Measurements from ENCODE around the gene RNF39. TPM values are rescaled to one million over a fixed set of nuclear protein-coding genes. Genes with fewer than 3 reads are reported as not detected.
"Not testable (repeated sequence)": the region's sequence is repeated elsewhere in the genome, so short reads cannot be mapped to it uniquely, and the experiment has no call there.

RNF39 gene, protein sequence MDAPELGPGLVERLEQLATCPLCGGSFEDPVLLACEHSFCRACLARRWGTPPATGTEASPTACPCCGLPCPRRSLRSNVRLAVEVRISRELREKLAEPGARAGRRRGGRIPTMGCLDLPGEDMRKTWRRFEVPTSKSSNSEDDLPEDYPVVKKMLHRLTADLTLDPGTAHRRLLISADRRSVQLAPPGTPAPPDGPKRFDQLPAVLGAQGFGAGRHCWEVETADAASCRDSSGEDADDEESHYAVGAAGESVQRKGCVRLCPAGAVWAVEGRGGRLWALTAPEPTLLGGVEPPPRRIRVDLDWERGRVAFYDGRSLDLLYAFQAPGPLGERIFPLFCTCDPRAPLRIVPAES
- total RNA-seq (2014; rRNA removed; shearing (Covaris generic)): 0.20 TPM in 1 of 2 replicates, not detected in the other

DNA sequence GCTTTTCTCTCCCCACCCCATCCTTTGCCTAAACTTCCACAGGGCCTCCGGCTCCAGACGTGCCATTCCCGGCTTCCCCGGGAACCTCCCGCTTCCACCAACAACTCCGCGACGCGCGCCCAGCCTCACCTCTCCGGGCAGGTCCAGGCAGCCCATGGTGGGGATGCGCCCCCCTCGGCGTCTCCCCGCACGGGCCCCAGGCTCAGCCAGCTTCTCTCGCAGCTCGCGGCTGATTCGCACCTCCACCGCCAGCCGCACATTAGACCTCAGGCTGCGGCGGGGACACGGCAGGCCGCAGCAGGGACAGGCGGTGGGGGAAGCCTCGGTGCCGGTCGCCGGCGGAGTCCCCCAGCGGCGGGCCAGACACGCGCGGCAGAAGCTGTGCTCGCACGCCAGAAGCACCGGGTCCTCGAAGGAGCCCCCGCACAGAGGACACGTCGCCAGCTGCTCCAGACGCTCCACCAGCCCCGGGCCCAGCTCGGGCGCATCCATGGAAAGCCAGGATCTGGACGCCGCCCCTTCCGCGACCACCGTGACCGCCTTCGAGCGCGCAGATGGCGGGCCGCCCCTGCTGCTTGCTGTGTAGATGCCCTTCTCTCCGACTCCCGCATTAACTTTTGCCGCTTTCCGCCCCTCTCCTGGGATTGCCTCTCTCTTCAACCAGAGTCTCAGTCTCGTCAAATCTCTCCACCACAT, at the start of gene RNF39:
TSS of gene RNF39 (minus strand) at position 676 of the 696 bp plus-strand sequence. CDS start at position 492, 184 bp downstream.
- no peak for DNase-seq (ENCODE audit: low read depth)

DNA sequence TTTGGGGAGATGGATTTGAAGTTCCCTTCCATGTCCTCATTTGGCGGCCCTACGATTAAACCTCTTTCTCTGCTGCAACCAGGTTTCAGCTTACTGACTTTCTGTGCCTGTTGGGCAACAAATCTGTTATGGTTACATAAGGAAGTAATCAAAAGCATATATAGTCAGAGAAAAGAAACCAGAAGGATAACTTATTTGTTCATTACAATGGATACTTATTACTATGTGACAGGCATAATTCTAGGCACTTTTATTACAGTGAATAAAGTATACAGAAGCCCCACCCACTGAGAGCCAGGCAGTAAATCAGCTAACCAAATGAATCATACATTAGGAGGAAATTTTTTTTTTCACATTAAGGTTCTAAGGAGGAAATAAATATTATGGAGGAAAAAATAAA, 46.9 kb upstream of the RNF39 start:
- DNase-seq (ENCODE audit: low read depth): peak; percentile 40

DNA sequence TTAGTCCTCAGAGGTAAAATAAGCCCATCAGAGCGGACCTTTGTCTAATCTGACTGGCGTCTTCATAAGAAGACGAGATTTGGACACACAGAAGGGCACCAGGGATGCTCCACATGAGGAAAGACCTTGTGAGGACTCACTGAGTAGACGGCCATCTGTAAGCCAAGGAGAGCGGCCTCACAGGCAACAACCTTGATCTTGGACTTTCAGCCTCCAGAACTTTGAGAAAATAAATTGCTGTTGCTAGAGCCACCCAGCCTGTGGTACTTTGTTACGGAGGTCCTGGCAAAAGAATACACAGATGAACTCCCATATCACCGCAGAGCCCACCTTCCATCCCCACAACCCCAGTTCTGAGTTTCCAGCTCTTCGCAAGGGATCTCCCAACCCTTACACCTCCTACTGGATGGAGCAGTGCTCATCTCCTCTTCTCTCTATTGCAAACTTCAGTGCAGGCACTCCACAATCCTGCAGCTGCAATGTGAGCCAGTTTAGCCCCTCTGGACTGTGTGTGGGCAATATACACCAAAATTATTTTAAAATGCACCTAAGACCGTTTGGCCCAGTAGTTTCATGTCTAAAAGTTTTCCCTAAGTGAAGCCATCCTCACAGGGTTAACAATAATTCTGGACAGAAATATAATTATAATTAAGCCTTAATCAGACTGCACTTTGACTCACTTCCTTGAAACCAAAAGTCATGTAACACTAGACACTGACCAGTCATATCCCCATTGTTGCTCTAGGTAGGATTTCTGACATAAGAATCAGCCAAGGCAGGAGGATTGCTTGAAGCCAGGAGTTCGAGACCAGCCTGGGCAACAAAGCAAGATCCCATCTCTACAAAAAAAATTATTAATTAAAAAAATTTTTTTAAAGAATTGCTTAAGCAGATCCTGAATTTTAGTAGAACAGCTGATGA, 46.1 kb upstream of the RNF39 start:
- peak; percentile 20 for DNase-seq (ENCODE audit: low read depth)

DNA sequence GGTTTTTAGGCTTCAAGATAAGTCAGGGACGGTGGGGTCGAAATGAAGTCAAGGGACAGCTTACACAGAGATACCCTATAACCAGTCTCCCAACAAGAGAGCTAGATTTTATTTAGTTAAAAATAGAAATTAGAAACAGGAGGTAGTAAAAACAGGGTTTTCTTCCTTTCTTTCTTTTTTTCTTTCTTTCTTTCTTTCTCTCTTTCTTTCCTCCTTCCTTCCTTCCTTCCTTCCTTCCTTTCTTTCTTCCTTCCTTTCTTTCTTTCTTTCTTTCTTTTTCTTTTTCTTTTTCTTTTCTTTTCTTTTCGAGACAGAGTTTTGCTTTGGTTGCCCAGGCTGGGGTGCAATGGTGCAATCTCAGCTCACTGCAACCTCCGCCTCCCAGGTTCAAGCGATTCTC, 43.1 kb upstream of the RNF39 start:
- DNase-seq (ENCODE audit: low read depth): not testable (repeated sequence)

DNA sequence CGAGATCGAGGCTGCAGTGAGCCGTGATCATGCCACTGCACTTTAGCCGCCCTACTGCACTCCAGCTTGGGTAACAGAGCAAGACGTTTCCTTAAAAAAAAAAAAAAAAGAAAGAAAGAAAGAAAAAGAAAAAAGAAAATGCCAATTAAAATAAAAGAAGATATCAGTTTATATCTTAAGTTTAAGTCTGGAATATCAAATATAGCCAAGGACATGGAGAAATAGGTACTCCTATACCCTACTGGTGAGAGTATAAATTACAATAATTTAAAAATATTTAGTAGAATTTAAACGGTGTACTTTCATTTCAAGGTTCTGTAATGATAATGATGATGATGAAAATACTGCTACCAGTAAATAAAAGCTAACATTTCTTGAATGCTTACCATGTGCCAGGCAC, 41.2 kb upstream of the RNF39 start:
- DNase-seq (ENCODE audit: low read depth): no peak

DNA sequence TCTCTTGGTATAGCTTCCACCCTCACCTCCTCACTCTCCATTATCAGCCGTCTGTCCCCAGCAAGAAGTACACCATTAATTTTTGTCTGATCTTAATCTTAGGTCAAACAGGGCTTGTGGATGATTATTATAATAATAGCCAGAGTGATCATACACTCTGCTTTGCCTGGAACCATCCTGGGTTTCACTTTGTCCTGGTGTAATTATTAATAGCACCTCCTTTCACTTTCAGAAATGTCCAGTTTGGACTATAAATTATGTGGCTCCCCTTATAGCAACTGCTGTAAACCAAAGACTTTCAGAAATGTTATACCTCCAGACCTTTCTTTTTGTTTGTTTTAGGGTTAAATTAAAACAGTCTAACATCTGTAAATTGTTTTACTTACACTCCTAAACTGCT, 38.3 kb upstream of the RNF39 start:
- no peak for DNase-seq (ENCODE audit: low read depth)

DNA sequence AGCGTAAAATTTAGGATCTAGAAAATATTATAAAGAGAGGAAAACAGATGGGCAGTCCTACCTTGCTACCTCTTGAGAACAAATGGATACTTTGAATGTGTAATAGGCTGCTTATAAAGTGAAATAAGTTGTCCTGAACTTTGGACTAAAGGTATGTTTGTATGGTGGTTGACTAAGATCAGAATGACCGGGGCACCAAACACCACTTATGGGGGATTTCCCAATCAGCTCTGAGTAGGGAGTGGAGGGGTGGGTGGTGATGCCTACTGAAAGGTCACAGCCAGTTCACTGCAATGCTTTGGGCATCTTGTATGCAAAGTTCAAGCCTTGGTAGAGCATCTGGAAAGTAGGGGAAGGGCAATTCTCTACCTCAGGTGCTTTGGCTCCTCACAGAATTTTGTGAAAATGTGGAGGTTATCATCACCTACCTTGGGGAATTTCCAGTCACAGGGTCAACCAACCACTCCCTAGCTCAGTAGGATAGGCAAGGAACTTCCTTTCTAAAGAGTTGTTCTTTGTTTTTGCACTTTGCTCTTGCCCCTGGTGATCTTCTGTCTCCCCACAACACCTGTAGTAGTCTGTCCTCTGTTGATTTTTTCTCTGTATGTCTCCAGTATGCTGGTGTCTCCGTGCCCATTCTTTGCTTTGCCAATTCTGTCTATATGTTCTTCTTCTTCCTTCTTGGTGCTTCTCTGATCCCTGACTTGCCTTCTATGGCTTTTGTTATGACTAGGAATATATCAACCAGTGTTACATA, 37.6 kb upstream of the RNF39 start, which contains the start of gene TRIM31:
TSS of gene TRIM31 (minus strand) at position 88 of the 757 bp plus-strand sequence. CDS start 285 bp downstream, outside the sequence.
- DNase-seq (ENCODE audit: low read depth): no peak

DNA sequence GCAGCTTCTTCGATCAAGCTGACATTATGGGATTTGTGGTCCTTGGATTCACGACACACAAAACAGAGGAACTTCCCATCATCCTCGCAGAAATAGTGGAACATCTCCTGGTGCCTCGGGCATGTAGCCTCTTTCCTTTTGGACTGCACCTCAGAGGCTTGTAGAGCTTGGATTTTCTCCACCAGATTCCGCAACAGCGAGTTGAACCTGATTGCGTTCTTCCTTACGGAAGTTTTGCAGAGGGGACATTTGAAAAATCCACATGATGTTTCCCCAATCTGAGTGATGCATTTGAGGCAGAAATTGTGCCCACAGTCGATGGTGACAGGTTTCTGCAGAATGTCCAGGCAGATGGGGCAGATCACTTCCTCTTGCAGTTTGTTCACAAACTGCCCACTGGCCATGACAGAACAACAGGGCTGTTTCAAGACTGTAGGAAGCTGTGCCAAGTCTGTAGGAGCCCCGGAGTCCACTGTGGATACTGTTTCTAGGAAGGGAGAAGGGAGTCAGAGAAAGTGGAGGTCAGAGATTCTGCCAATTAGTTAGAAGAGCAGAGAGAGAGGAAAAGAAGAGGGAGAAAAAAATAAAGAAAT, 36.9 kb upstream of the RNF39 start:
- no peak for DNase-seq (ENCODE audit: low read depth)

DNA sequence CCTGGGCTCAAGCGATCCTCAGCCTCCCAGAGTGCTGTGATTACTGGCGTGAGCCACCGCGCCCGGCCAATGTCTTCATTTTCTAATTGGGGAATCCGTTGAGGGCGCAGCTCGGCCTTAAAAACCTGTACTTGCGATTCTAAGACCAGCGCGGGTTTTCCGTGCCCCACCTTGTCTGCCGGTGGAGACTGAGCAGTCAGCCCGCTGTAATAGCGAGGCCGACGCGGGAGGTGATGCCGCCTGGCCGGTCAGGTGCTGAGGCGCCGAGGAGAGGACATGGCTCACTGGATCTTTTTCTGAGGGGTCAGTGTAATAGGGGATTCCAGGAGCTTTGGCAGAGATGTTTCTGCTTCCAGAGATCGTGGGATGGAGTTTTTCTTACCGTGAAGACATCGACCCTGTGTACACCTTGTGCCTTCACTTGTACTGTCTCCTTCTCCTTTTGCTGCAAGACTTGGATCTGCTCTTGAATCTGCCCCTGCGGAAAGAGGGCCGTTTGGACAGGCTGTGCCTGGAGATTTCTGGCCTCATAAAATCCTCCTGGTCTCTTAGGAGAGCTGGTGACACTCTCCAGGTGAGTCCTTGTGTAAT, 35.8 kb upstream of the RNF39 start:
- no peak for DNase-seq (ENCODE audit: low read depth)

DNA sequence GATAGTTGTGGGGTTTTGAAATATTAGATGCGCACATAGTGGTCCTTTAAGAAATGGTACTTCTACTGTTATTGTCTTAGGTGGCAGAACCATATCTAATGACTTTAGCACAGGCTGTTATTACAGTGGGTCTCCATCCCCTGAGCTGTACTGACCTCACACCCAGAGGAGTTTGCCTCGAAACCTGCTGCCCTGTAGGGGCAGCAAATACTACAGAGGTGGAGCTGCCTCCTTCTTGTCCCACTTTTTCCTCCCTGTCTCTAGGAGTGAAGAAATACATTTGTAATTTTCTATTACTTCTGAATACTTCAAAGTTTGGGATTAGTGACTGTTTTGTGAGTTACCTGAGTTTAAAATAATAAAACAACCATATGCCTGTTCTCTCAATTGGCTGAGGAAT, 29.1 kb upstream of the RNF39 start:
- no peak for DNase-seq (ENCODE audit: low read depth)

DNA sequence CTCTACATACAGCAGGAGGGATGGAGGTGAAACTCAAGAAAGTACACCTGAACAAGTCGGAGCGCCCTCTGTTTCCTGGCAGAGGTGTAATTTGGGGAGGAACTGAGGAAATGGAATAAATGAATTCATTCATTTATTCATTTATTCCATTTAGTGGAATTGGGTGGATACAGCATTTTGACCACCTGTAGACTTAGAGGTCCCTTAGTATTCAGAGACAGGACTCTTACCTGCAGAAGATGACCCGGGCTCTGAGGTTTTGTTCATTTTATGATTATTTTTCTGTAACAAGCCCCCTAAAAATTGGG, 28.3 kb upstream of the RNF39 start:
- DNase-seq (ENCODE audit: low read depth): no peak

DNA sequence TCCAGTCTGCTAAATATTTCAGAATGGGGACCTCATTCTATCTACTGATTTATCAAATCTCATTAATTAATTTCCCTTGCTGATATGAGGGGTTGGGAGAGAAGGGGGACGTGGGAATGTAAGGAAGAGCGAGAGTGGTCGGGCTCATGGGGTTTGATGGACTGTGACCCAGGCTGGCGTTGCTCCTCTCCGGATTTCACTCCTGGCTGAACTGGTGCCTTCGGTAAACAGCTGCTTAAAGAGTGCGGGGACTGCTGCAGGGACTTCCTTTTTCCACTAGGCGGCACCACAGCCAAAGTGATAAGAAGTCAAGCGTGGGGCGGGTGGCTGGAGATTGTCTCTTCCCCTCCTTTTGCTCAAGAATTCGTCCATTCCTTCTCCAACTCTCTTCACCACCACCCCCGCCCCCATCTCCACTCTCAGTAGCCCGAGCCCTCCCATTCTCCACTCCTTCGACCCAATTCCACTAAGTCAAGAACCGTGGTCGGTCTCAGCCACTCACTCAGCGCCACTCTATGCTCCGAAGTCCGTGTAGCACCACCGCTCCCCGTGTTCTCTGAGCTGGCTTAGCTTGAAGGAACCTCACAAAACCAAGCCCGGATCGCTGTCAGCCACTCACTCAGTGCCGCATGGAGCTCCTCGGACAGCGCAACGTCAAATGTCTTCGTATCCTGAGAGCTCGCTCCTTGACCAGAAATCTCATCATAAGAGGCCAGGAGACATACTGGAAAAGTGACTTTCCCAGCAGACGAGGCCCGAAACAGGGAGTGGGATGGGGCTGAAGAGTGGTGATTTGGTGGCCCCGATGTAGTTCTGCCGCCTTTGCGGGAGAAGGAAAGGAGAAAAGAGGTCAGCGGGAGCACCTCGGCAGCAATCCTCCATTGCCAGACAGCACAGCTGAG, 27.7 kb upstream of the RNF39 start:
- DNase-seq (ENCODE audit: low read depth): peak; percentile 93

DNA sequence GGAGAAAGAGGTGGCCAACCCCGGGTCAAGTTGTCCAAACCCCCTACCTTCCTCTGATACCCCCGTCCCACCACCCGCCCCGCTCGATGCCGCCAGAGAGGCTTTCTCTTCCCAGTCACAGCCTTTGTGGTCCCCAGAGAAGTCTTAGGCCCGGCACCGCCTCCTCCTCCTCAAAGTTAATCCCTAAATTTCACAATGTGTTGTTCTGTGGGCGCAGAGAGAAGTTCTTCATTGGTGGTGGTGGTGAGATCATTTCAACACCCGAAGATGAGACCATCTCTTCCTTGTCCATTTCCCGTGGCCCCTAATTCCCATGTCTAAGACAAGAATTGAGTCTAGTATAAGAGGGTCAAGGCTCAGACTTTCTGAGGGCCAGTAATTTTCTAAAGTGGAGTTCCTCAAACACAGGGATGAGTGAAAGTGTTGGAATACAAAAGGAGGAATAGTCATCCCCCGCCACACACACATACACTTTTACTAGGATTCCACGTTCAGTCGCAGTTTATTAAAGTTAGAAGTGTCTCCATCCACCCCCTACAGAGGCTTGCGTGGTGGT, 26.9 kb upstream of the RNF39 start:
- peak; percentile 30 for DNase-seq (ENCODE audit: low read depth)

DNA sequence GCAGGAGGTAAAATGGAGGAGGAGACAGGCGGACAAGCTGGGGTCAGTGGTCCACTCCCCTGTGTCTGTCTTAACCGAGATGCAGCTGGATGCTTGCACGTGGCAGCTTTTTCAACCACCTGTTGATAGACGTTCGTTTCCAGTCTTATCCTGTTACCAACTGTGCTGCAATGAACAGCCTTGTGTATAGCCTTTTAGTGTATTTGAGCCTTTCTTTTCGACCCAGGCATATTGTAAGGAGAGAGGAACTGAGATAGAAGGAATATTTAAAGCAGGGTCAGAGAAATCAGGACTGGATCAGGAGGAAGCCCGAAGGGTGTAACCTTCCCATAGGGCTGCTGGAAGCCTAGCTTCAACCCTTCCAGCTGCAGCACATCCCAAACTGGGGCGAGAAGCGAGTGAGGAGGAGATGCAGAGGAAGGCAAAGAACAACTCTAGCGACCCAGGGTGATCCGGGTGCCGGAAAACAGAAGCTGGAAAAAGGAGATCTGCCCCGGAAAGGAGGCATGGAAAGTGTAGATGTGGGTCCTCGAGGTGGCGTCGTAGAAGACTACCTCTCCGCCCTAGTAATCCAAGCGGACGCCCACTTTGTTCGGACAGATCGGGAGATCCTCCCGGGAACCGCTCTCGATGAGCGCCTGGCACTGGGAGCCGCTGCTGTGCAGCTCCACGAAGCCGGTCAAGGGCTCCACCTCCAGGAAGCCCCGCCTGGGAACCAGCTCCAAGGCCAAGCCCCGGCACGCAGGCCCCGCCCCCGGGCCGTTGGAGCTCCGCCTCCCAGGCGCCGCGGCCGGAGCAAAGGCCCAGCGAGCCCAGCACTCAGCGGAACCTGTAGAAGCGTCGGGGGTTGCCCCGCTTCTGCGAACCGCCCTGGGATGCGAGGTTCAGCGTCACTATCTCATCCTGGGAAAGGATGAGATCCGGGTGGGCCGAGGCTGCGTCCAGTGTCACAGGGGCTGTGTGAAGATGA, 26.2 kb upstream of the RNF39 start:
- peak; percentile 94 for DNase-seq (ENCODE audit: low read depth)

DNA sequence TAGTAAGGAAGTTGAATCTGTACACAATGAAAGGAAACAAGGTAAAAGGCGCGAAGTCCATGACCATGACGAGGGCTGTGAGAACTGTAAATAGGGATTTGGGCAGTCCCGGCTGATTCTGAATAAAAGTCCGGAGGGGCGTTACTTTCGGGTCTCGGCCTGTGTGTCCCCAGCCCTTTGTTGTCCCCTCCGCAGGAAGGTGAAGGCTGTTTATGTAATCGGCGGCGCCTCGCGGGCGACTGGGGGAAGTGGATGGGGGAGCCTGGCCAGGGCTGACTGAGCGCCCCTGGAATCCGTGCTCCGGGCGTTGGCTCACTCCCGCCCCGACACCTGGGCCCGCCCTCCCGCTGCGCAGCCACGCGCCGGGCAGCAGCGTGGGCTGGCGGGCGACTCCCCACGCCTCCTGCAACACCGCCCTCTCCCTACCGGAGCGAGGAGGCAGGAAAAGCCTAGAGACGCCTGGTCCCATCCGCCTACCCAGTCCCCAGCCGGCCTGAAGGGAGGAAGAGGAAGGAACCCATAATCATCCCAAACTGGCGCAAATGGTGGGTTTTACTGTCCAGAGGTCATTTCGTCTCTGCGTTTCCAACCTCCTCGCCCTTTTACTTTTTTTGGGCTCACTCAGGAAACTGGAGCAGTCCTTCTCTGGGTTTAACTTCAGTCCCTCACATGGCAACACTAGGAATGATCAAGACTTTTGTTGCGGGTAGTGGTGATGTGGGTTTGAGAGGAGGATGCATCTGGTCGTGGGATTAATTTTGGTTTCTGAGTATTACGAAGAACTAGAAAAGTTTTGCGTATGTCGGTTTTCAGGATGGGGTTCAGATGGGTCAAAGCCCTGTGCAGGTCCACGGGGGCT, 25.2 kb upstream of the RNF39 start:
- DNase-seq (ENCODE audit: low read depth): peak; percentile 71

DNA sequence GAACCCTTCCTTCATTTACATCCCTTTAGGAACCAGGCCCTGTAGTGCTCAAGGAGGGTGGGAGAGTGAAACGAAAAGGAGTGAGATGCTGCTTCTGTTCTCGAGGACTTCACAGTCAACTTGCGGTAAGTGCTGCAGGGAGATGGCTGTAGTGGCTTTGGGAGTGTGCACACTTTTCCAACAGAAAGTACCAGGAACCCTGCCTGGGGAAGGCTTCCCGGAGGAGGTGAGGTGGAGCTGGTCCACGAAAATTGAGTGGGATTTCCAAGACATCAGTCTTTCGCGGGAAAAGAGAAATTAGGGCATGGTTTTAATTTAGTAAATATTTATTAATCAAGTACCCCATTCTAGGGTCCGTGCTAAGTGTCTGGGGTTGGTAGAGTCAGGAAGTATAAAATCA, 24.6 kb upstream of the RNF39 start:
- no peak for DNase-seq (ENCODE audit: low read depth)
